ENCODE data around the gene PSMD1.
A peak's percentile ranks its signal among the peaks of the same experiment; 100 is the strongest.

The PSMD1 gene

GRCh38 chr2:231036131-231036530 lies 20.5 kb upstream of the PSMD1 start:
- Histone ChIP-seq H3K27ac (ENCODE audit: low read depth, low read length) (no peak overlapping the region), H3K9ac (ENCODE audit: low read length) (no peak overlapping the region), H3K27me3 (ENCODE audit: control insufficient read depth, insufficient read depth, low read length) (peaks cover 80% of the 10 kb centered on the region), H3K4me1 (ENCODE audit: control insufficient read depth, insufficient read depth, low read length) (peaks cover 5% of the 10 kb centered on the region; the same call in 1 of the 2 replicates), H3K36me3 (ENCODE audit: control insufficient read depth, insufficient read depth, low read length) (no peaks in the 10 kb centered on the region), H3K9me3 (ENCODE audit: control insufficient read depth, insufficient read depth, low read depth, low read length) (no peaks in the 10 kb centered on the region), H3K4me3 (ENCODE audit: low read depth, low read length) (no peak overlapping the region)

GRCh38 chr2:231036578-231037106 lies 20.0 kb upstream of the PSMD1 start:
- Histone ChIP-seq H3K4me3 (ENCODE audit: low read depth, low read length) (no peak overlapping the region), H3K27me3 (ENCODE audit: control insufficient read depth, insufficient read depth, low read length) (peaks cover 81% of the 10 kb centered on the region)

DNA sequence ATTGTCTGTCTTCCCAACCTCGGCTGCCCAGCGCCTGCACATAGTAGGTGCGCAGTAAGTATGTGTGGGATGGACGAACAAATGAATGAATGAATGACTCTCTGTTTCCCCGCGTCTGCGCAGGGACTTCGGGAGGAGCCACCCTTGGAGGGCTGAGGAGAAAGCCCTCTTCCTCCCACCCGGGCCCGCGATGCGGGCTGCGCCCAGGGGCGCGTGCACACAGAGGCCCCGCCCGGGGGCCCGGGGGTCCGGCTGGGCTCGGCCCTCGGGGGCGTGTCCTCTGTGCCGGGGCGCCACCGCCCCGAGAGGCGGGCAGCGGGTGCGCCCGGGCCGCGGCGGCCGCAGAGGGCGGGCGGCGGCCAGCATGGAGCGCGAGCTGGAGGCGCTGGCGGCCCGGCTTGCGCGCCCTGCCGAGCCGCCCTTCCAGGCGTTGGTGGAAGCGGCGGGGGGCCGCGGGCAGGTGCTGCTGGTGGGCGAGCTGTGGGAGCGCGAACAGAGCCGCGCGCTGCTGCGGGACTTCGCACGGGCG lies 19.4 kb upstream of the PSMD1 start, which contains the start of gene C2orf72:
Gene C2orf72 (plus strand): TSS at position 322 of the 529 bp plus-strand sequence. CDS start 43 bp downstream, at position 365.
- Histone ChIP-seq H3K4me3 (ENCODE audit: low read depth, low read length) (peak within 1 kb of the TSS; percentile 83), H3K9ac (ENCODE audit: low read length) (no peak within 1 kb of the TSS), H3K27ac (ENCODE audit: low read depth, low read length) (no peak within 1 kb of the TSS), H3K36me3 (ENCODE audit: control insufficient read depth, insufficient read depth, low read length) (no peaks in the 10 kb centered on the region), H3K27me3 (ENCODE audit: control insufficient read depth, insufficient read depth, low read length) (peaks cover 76% of the 10 kb centered on the region), H3K9me3 (ENCODE audit: control insufficient read depth, insufficient read depth, low read depth, low read length) (no peaks in the 10 kb centered on the region), H3K4me1 (ENCODE audit: control insufficient read depth, insufficient read depth, low read length) (peaks cover 8% of the 10 kb centered on the region; the same call in 1 of the 2 replicates)

More at GRCh38 chr2:231036578-231037106, 20.0 kb upstream of the PSMD1 start:
- no peaks in the 10 kb centered on the region for H3K36me3 ChIP-seq (ENCODE audit: control insufficient read depth, insufficient read depth, low read length)
- H3K9ac ChIP-seq (ENCODE audit: low read length) = no peak overlapping the region
- no peaks in the 10 kb centered on the region for H3K9me3 ChIP-seq (ENCODE audit: control insufficient read depth, insufficient read depth, low read depth, low read length)
- H3K27ac ChIP-seq (ENCODE audit: low read depth, low read length) = no peak overlapping the region
- H3K4me1 ChIP-seq (ENCODE audit: control insufficient read depth, insufficient read depth, low read length) = peaks cover 8% of the 10 kb centered on the region; the same call in 1 of the 2 replicates

DNA sequence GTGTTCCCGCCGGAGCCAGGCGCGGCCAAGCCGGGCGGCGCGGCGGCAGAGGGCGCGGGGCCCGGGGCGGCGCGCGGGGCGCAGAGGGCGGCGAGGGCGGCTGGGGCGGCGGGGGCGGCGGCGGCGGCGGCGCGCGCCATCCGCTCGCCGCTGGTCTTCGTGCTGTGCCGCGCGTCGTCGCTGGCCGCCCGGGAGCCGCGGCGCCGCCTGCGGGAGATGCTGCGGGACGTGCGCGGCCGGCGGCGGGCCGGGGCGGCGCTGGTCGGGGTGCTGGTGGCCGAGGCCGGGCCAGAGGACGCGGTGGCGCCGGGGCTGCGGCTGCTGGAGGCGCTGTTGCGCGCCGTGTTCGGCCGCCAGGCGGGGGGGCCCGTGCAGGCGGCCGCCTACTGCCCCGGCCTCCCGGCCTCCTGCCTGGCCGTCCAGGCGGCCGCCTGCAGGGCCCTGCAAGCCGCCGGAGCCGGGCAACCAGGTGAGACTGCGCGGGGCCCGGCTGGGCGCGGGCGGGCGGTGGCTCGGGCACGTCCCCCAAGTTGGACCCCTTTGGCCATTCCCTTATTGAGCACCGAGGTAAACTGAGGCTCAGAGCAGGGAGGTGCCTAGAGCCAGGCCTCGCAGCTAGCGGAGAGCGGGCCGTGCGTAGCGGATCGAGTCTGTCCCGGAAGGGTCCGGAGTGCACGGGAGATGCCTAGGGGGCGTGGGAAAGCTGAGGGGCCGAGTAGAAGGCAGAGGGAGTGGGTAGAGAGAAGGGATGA lies 18.8 kb upstream of the PSMD1 start:
- Histone ChIP-seq H3K4me3 (ENCODE audit: low read depth, low read length) (peak overlapping the region; percentile 83), H3K36me3 (ENCODE audit: control insufficient read depth, insufficient read depth, low read length) (no peaks in the 10 kb centered on the region), H3K9ac (ENCODE audit: low read length) (no peak overlapping the region), H3K27me3 (ENCODE audit: control insufficient read depth, insufficient read depth, low read length) (peaks cover 74% of the 10 kb centered on the region), H3K27ac (ENCODE audit: low read depth, low read length) (no peak overlapping the region), H3K4me1 (ENCODE audit: control insufficient read depth, insufficient read depth, low read length) (peaks cover 8% of the 10 kb centered on the region; the same call in 1 of the 2 replicates), H3K9me3 (ENCODE audit: control insufficient read depth, insufficient read depth, low read depth, low read length) (no peaks in the 10 kb centered on the region)

- Histone ChIP-seq H3K36me3 (ENCODE audit: control insufficient read depth, insufficient read depth, low read length) (no peaks in the 10 kb centered on the region), H3K4me1 (ENCODE audit: control insufficient read depth, insufficient read depth, low read length) (peaks cover 8% of the 10 kb centered on the region; the same call in 1 of the 2 replicates), H3K4me3 (ENCODE audit: low read depth, low read length) (peak overlapping the region; percentile 83), H3K27ac (ENCODE audit: low read depth, low read length) (no peak overlapping the region), H3K9me3 (ENCODE audit: control insufficient read depth, insufficient read depth, low read depth, low read length) (no peaks in the 10 kb centered on the region), H3K9ac (ENCODE audit: low read length) (no peak overlapping the region), H3K27me3 (ENCODE audit: control insufficient read depth, insufficient read depth, low read length) (peaks cover 69% of the 10 kb centered on the region)
These were observed 18.0 kb upstream of the PSMD1 start for GRCh38 chr2:231038483-231039293.

- Histone ChIP-seq H3K9me3 (ENCODE audit: control insufficient read depth, insufficient read depth, low read depth, low read length) (no peaks in the 10 kb centered on the region), H3K9ac (ENCODE audit: low read length) (no peak overlapping the region), H3K27ac (ENCODE audit: low read depth, low read length) (no peak overlapping the region), H3K4me3 (ENCODE audit: low read depth, low read length) (no peak overlapping the region), H3K27me3 (ENCODE audit: control insufficient read depth, insufficient read depth, low read length) (peaks cover 63% of the 10 kb centered on the region), H3K36me3 (ENCODE audit: control insufficient read depth, insufficient read depth, low read length) (no peaks in the 10 kb centered on the region), H3K4me1 (ENCODE audit: control insufficient read depth, insufficient read depth, low read length) (peaks cover 8% of the 10 kb centered on the region; the same call in 1 of the 2 replicates)
These were observed 17.4 kb upstream of the PSMD1 start for GRCh38 chr2:231039294-231039664.

- H3K4me1 ChIP-seq (ENCODE audit: control insufficient read depth, insufficient read depth, low read length) = peaks cover 8% of the 10 kb centered on the region; the same call in 1 of the 2 replicates
- no peak overlapping the region for H3K9ac ChIP-seq (ENCODE audit: low read length)
- H3K27ac ChIP-seq (ENCODE audit: low read depth, low read length) = no peak overlapping the region
- no peak overlapping the region for H3K4me3 ChIP-seq (ENCODE audit: low read depth, low read length)
- H3K27me3 ChIP-seq (ENCODE audit: control insufficient read depth, insufficient read depth, low read length) = peaks cover 58% of the 10 kb centered on the region
- H3K9me3 ChIP-seq (ENCODE audit: control insufficient read depth, insufficient read depth, low read depth, low read length) = no peaks in the 10 kb centered on the region
- H3K36me3 ChIP-seq (ENCODE audit: control insufficient read depth, insufficient read depth, low read length) = no peaks in the 10 kb centered on the region
These were observed 16.8 kb upstream of the PSMD1 start for GRCh38 chr2:231039821-231040364.

GRCh38 chr2:231041061-231041689 lies 15.5 kb upstream of the PSMD1 start:
- no peaks in the 10 kb centered on the region for H3K9me3 ChIP-seq (ENCODE audit: control insufficient read depth, insufficient read depth, low read depth, low read length)
- H3K27me3 ChIP-seq (ENCODE audit: control insufficient read depth, insufficient read depth, low read length) = peaks cover 46% of the 10 kb centered on the region
- H3K4me3 ChIP-seq (ENCODE audit: low read depth, low read length) = no peak overlapping the region
- no peak overlapping the region for H3K27ac ChIP-seq (ENCODE audit: low read depth, low read length)
- peaks cover 8% of the 10 kb centered on the region; the same call in 1 of the 2 replicates for H3K4me1 ChIP-seq (ENCODE audit: control insufficient read depth, insufficient read depth, low read length)
- H3K9ac ChIP-seq (ENCODE audit: low read length) = no peak overlapping the region
- H3K36me3 ChIP-seq (ENCODE audit: control insufficient read depth, insufficient read depth, low read length) = no peaks in the 10 kb centered on the region

- no peak overlapping the region for H3K9ac ChIP-seq (ENCODE audit: low read length)
- no peaks in the 10 kb centered on the region for H3K9me3 ChIP-seq (ENCODE audit: control insufficient read depth, insufficient read depth, low read depth, low read length)
- H3K36me3 ChIP-seq (ENCODE audit: control insufficient read depth, insufficient read depth, low read length) = no peaks in the 10 kb centered on the region
- H3K4me3 ChIP-seq (ENCODE audit: low read depth, low read length) = no peak overlapping the region
- peaks cover 23% of the 10 kb centered on the region for H3K27me3 ChIP-seq (ENCODE audit: control insufficient read depth, insufficient read depth, low read length)
- H3K27ac ChIP-seq (ENCODE audit: low read depth, low read length) = no peak overlapping the region
- H3K4me1 ChIP-seq (ENCODE audit: control insufficient read depth, insufficient read depth, low read length) = peaks cover 4% of the 10 kb centered on the region; the same call in 1 of the 2 replicates
These were observed 12.9 kb upstream of the PSMD1 start for GRCh38 chr2:231043796-231044195.

GRCh38 chr2:231046916-231047273 lies 9.8 kb upstream of the PSMD1 start:
- Histone ChIP-seq H3K4me1 (ENCODE audit: control insufficient read depth, insufficient read depth, low read length) (no peaks in the 10 kb centered on the region), H3K27ac (ENCODE audit: low read depth, low read length) (no peak overlapping the region), H3K36me3 (ENCODE audit: control insufficient read depth, insufficient read depth, low read length) (no peaks in the 10 kb centered on the region), H3K4me3 (ENCODE audit: low read depth, low read length) (no peak overlapping the region), H3K9me3 (ENCODE audit: control insufficient read depth, insufficient read depth, low read depth, low read length) (no peaks in the 10 kb centered on the region), H3K9ac (ENCODE audit: low read length) (no peak overlapping the region), H3K27me3 (ENCODE audit: control insufficient read depth, insufficient read depth, low read length) (peaks cover 18% of the 10 kb centered on the region)
